Heart right ventricle (tissue), 16 donors: ENCODE data around the gene PTCD1. TPM values are rescaled to one million over a fixed set of nuclear protein-coding genes. Genes with fewer than 3 reads are reported as not detected.

Experiments
- ATAC-seq, 8 donors: fragments of 200-7000 bp; cut with Tn5 transposase; one replicate each; pipeline ENCODE4 v1.9.1; 2020; ENCODE audit warnings: mild to moderate bottlenecking in 8 of 8, moderate library complexity in 8 of 8, moderate number of reproducible peaks in 1 of 8
- DNase-seq, 2 donors: peaks; one replicate each; pipeline ENCODE4 v3.0.0-alpha.2; 2020
- H3K27ac ChIP-seq, 10 donors: fragments of 200-600 bp; sonication (generic) in 2 of 10; one replicate each; pipeline versions ENCODE4 v1.5.0 to v1.8.0; 2020 to 2022; ENCODE audit warnings: mild to moderate bottlenecking in 3 of 10
- H3K27me3 ChIP-seq, 7 donors: fragments of 200-600 bp; one replicate each; pipeline ENCODE4 v1.8.0; 2021 to 2022; ENCODE audit warnings: mild to moderate bottlenecking in 2 of 7
- H3K36me3 ChIP-seq, 9 donors: fragments of 200-600 bp; sonication (generic) in 1 of 9; one replicate each; pipeline versions ENCODE4 v1.5.0 to v1.8.0; 2020 to 2022; ENCODE audit warnings: mild to moderate bottlenecking in 2 of 9
- H3K4me1 ChIP-seq, 9 donors: fragments of 200-600 bp; sonication (generic) in 1 of 9; one replicate each; pipeline versions ENCODE4 v1.5.0 to v1.8.0; 2020 to 2022; ENCODE audit warnings: mild to moderate bottlenecking in 4 of 9
- H3K4me3 ChIP-seq, 10 donors: fragments of 200-600 bp; sonication (generic) in 2 of 10; one replicate each; pipeline versions ENCODE4 v1.5.0 to v1.8.0; 2020 to 2022; ENCODE audit warnings: mild to moderate bottlenecking in 7 of 10, moderate library complexity in 2 of 10
- H3K9me3 ChIP-seq, 11 donors: fragments of 200-600 bp in 10 of 11; sonication (generic) in 2 of 11; one replicate each; pipeline versions ENCODE4 v1.5.0 to v1.8.0; 2013 to 2022; ENCODE audit warnings: mild to moderate bottlenecking in 2 of 11, control low read depth in 1 of 11, moderate library complexity in 1 of 11
- CTCF ChIP-seq, 9 donors: fragments of 200-600 bp; sonication (generic) in 2 of 9; IDR thresholded peaks; one replicate each; pipeline versions ENCODE4 v1.5.0 to v1.8.0; 2021 to 2022; ENCODE audit warnings: antibody characterized with exemption in 9 of 9, mild to moderate bottlenecking in 5 of 9, moderate library complexity in 1 of 9
- WGBS, 2 donors: extraction: QIAGEN DNeasy Blood & Tissue Kit; methylation state at CpG; one replicate each; pipeline ENCODE4 v1.1.7; 2013; ENCODE audit warnings: inconsistent platforms in 1 of 2; 5-methylcytosine and 5-hydroxymethylcytosine counted together
- intact Hi-C, 10 donors: fragments of 100-400 bp; cut with DNase I; formaldehyde crosslinking; loops; one replicate each; pipeline versions ENCODE4 v1.11.1 to v1.14.2; 2022
- polyA plus RNA-seq, 2 donors: library from polyadenylated mRNA; stranded (reverse); fragments of 200-250 nt; gene quantifications; one replicate each; pipeline ENCODE4 v1.2.3, GENCODE V29; 2013
- total RNA-seq, 10 donors: library from RNA; stranded (reverse); fragmentation: NEBNext Ultra II Directional in 3 of 10; extraction: Animal tissue kit (Norgen Biotek cat#: 25700) in 3 of 10; gene quantifications; one replicate each; pipeline versions ENCODE4 v1.2.1 to v1.2.4, GENCODE V29; 2021 to 2023
- donor health status: Arrhythmogenic right ventricular cardiomyopathy.
- donor health status: ischemic (EF 13 %, LVEDD 7.1; RV severe dilation, severe dysfunction).
- donor health status: healthy with polysubstance abuse.
- donor health status: DM: no; HTN: yes; CAD: no.
- donor health status: DM: no; HTN: no; CAD: no.
- donor health status: ischemic (EF 25% LVEDD 6.9; RV normal size, moderate dysfunction).
- donor health status: ischemic (EF 25% LVEDD 5.7; RV mildly dilated, moderate dysfunction).
- donor health status: healthy.
- donor health status: DM: yes; HTN: yes; CAD: no.
- donor health status: Ischemic cardiomyopathy.
- donor health status: ischemic (EF 35%, LVEDD 5.7; RV mildly dilated, moderate dysfunction).
- donor health status: nonischemic (EF 11% LVEDD 7.7; RV severe dilation, severe dysfunction).
- donor health status: DM: yes; HTN: yes; CAD: no.
- donor health status: PGD.
- donor health status: ischemic (EF 29% LVEDD 5.4; RV normal size, mild dysfunction).
- donor health status: nonischemic (EF 23%, LVEDD 6.1; RV moderate dilation, normal function).

Gene PTCD1
- total and polyA plus RNA-seq, 12 donors, result 2.4 to 4.8 (median 3.1) TPM

GRCh38 chr7:99409192-99409572 lies 29.4 kb downstream of the PTCD1 start:
- H3K9me3 ChIP-seq, result no peaks in the 10 kb centered on the region
- H3K36me3 ChIP-seq, result peaks cover 0 to 59% (median 35%) of the 10 kb centered on the region in 9 donors
- H3K27ac ChIP-seq, result peak overlapping the region; percentile 96 to 99 (median 97)
- intact Hi-C loops, result loop anchor here in 3 of 10 donors (2.0 to 5.0 kb wide), 3 partner anchors 34 to 93 kb away; partner anchors contain the start of genes ARPC1B (in 2 of the 3), ZKSCAN5 (in 1 of the 3) and ZNF394 (in 1 of the 3)
- WGBS, 2 donors, result 0% methylated on average over 18 of the region's 18 CpGs
- peak overlapping the region; percentile 72 to 100 (median 90) for H3K4me3 ChIP-seq
- DNase-seq (no peak), ATAC-seq (peak in 1 of 8 donors; percentile 2)
- H3K27me3 ChIP-seq, result no peaks in the 10 kb centered on the region
- peaks cover 17 to 53% (median 40%) of the 10 kb centered on the region in 9 donors for H3K4me1 ChIP-seq
- no peak for TF ChIP-seq CTCF (IDR thresholded peaks at IDR 0.05)

GRCh38 chr7:99408379-99409191 lies 30.0 kb downstream of the PTCD1 start, which contains the start of the genes BUD31 and PDAP1:
Gene BUD31, plus strand, starts transcription at chr7:99408969. Its CDS starts 2,124 bp downstream, at chr7:99411093.
Gene PDAP1, minus strand, starts transcription at chr7:99408597. Its CDS starts 49 bp downstream, at chr7:99408548.
- Histone ChIP-seq H3K9me3 (no peaks in the 10 kb centered on the region), H3K27ac (peak within 1 kb of the TSS; percentile 96 to 99 (median 97)), H3K36me3 (peaks cover 0 to 59% (median 30%) of the 10 kb centered on the region in 9 donors), H3K4me3 (peak within 1 kb of the TSS; percentile 72 to 100 (median 90)), H3K4me1 (peaks cover 17 to 55% (median 41%) of the 10 kb centered on the region in 9 donors), H3K27me3 (no peaks in the 10 kb centered on the region)
- WGBS, 2 donors, result 0% methylated on average over 72 of the region's 72 CpGs
- peak in 2 of 9 donors; percentile 5 to 29 for TF ChIP-seq CTCF (IDR thresholded peaks at IDR 0.05)
- intact Hi-C loops, result loop anchor here in 3 of 10 donors (1.0 to 5.0 kb wide), 4 partner anchors 34 to 94 kb away; partner anchors contain the start of genes ARPC1B (in 3 of the 3), ZKSCAN5 (in 1 of the 3) and ZNF394 (in 1 of the 3)
- DNase-seq (peak; percentile 93), ATAC-seq (peak; percentile 93 to 97 (median 96))

- DNase-seq (peak; percentile 37 to 52), ATAC-seq (peak; percentile 14 to 52 (median 20))
- 0 to 1% methylated on average over 28 of the region's 28 CpGs for WGBS, 2 donors
- Histone ChIP-seq H3K27me3 (no peaks in the 10 kb centered on the region), H3K4me3 (peak overlapping the region; percentile 72 to 100 (median 90)), H3K9me3 (no peaks in the 10 kb centered on the region), H3K4me1 (peaks cover 17 to 55% (median 41%) of the 10 kb centered on the region in 9 donors), H3K27ac (peak overlapping the region; percentile 96 to 99 (median 97)), H3K36me3 (peaks cover 0 to 59% (median 32%) of the 10 kb centered on the region in 9 donors)
- TF ChIP-seq CTCF (IDR thresholded peaks at IDR 0.05), result no peak
- intact Hi-C loops, result loop anchor here in 3 of 10 donors (1.0 to 5.0 kb wide), 4 partner anchors 33 to 94 kb away; partner anchors contain the start of genes ARPC1B (in 3 of the 3), ZKSCAN5 (in 1 of the 3) and ZNF394 (in 1 of the 3)
Observed at GRCh38 chr7:99407872-99408378, 30.7 kb downstream of the PTCD1 start.

GRCh38 chr7:99406557-99406956 lies 32.0 kb downstream of the PTCD1 start:
- Histone ChIP-seq H3K9me3 (no peaks in the 10 kb centered on the region), H3K4me1 (peaks cover 17 to 55% (median 41%) of the 10 kb centered on the region in 9 donors), H3K4me3 (peak overlapping the region in 3 of 10 donors; percentile 72 to 100 (median 89)), H3K27me3 (no peaks in the 10 kb centered on the region), H3K36me3 (peaks cover 0 to 59% (median 22%) of the 10 kb centered on the region in 9 donors), H3K27ac (no peak overlapping the region)
- intact Hi-C loops, result loop anchor here in 2 of 10 donors (5.0 kb wide), 2 partner anchors 34 to 96 kb away; partner anchors contain the start of genes ARPC1B (in 1 of the 2), ZKSCAN5 (in 1 of the 2) and ZNF394 (in 1 of the 2)
- ATAC-seq (no peak), DNase-seq (no peak)
- WGBS, 2 donors, result 45 to 58% methylated on average over 1 of the region's 1 CpG
- no peak for TF ChIP-seq CTCF (IDR thresholded peaks at IDR 0.05)
